Measurements from ENCODE around the gene ETFDH.

Gene ETFDH

DNA sequence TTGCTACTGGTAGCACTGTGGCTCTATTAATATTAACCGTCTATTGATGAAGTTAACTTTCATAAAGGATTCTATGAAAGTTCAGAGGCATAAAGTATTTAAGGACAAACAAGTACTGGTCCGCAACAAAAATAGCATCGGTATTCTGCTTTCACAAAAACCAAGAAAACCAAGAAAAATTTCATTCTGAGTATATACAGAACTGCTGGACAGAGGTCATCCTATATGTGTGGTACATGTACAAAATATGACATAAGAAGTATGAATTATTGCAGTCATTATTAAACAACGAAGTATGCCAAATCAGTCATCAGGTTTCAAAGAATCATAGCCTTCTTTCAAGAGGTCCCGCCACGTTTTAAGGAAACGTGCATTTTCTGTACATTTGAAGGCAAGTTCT is 2.8 kb upstream of the ETFDH start:
- no peak for TF ChIP-seq CTCF (IDR thresholded peaks at IDR 0.05; ENCODE audit: low read length)
- no peak for TF ChIP-seq EZH2phosphoT487 (IDR thresholded peaks at IDR 0.05; ENCODE audit: low read length)
- no peak for TF ChIP-seq EZH2 (optimal IDR thresholded peaks at IDR 0.05; ENCODE audit: low read depth, low read length)
- H3K4me1 ChIP-seq (ENCODE audit: low read length): 0 out of 2 replicates have a peak, but pooled peaks cover 9% of the 10 kb centered on the region
- no peak overlapping the region for H3K9ac ChIP-seq (ENCODE audit: low read length)
- H3K27ac ChIP-seq (ENCODE audit: low read length): no peak overlapping the region
- no peaks in the 10 kb centered on the region for H3K9me3 ChIP-seq (replicated peaks; ENCODE audit: insufficient read depth, low read length)
- H2AFZ ChIP-seq (ENCODE audit: low read length): no peak overlapping the region
- H3K36me3 ChIP-seq (replicated peaks; ENCODE audit: insufficient read depth, low read length): no peaks in the 10 kb centered on the region; the same call in 1 of the 2 replicates
- H3K79me2 ChIP-seq (ENCODE audit: low read length): peaks cover 58% of the 10 kb centered on the region
- no peaks in the 10 kb centered on the region for H3K27me3 ChIP-seq (replicated peaks; ENCODE audit: insufficient read depth, low read length)
- no peak overlapping the region for H3K4me3 ChIP-seq (ENCODE audit: low read length)
- no peak overlapping the region for H3K4me2 ChIP-seq (ENCODE audit: low read depth, low read length)
- H4K20me1 ChIP-seq (ENCODE audit: insufficient read depth, low read length): no peaks in the 10 kb centered on the region; the same call in 1 of the 2 replicates
- H3K9me2 ChIP-seq (replicated peaks; ENCODE audit: insufficient read depth, low read length): no peaks in the 10 kb centered on the region
- no peak for DNase-seq
- peaks cover 22% of the 10 kb centered on the region for H3F3A ChIP-seq (ENCODE audit: insufficient read depth, low read length)

GRCh38 chr4:158670975-158671664 is 976 bp upstream of the ETFDH start:
- Histone ChIP-seq H3K9ac (ENCODE audit: low read length) (peak overlapping the region; percentile 85), H3K4me2 (ENCODE audit: low read depth, low read length) (peak overlapping the region; percentile 68), H2AFZ (ENCODE audit: low read length) (peak overlapping the region; percentile 88), H3K27me3 (replicated peaks; ENCODE audit: insufficient read depth, low read length) (no peaks in the 10 kb centered on the region), H3K4me3 (ENCODE audit: low read length) (peak overlapping the region; percentile 88), H3F3A (ENCODE audit: insufficient read depth, low read length) (peaks cover 22% of the 10 kb centered on the region), H3K9me2 (replicated peaks; ENCODE audit: insufficient read depth, low read length) (no peaks in the 10 kb centered on the region), H3K79me2 (ENCODE audit: low read length) (peaks cover 62% of the 10 kb centered on the region), H3K4me1 (ENCODE audit: low read length) (0 out of 2 replicates have a peak, but pooled peaks cover 9% of the 10 kb centered on the region), H3K36me3 (replicated peaks; ENCODE audit: insufficient read depth, low read length) (no peaks in the 10 kb centered on the region; the same call in 1 of the 2 replicates), H3K9me3 (replicated peaks; ENCODE audit: insufficient read depth, low read length) (no peaks in the 10 kb centered on the region), H3K27ac (ENCODE audit: low read length) (peak overlapping the region; percentile 90), H4K20me1 (ENCODE audit: insufficient read depth, low read length) (no peaks in the 10 kb centered on the region; the same call in 1 of the 2 replicates)
- DNase-seq: peak; percentile 70
- TF ChIP-seq EZH2phosphoT487 (IDR thresholded peaks at IDR 0.05; ENCODE audit: low read length) (no peak), CTCF (IDR thresholded peaks at IDR 0.05; ENCODE audit: low read length) (no peak), EZH2 (optimal IDR thresholded peaks at IDR 0.05; ENCODE audit: low read depth, low read length) (no peak)

DNA sequence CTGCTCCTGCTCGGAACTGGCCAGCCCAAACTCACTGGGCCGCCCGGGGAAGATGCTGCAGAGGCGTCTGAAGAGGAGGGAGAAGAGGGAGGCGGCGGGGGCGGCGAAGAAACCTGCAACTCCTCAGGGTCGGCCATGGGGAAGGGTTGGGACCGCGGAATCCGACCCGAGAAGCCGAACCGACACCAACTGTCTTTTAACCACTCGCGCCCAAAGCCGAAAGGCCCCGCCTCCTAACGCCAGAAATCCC is 506 bp upstream of the ETFDH start, which contains the start of gene C4orf46:
C4orf46 (minus strand) TSS at position 223 of the 250 bp plus-strand sequence; CDS start at position 137, 86 bp downstream.
- H2AFZ ChIP-seq (ENCODE audit: low read length): peak within 1 kb of the TSS; percentile 91
- H3K79me2 ChIP-seq (ENCODE audit: low read length): peaks cover 61% of the 10 kb centered on the region
- peak within 1 kb of the TSS; percentile 88 for H3K4me3 ChIP-seq (ENCODE audit: low read length)

More for the DNA sequence above, 506 bp upstream of the ETFDH start, which contains the start of gene C4orf46:
- Histone ChIP-seq H3K9ac (ENCODE audit: low read length) (peak within 1 kb of the TSS; percentile 85), H4K20me1 (ENCODE audit: insufficient read depth, low read length) (no peaks in the 10 kb centered on the region; the same call in 1 of the 2 replicates), H3K4me1 (ENCODE audit: low read length) (0 out of 2 replicates have a peak, but pooled peaks cover 9% of the 10 kb centered on the region), H3K9me2 (replicated peaks; ENCODE audit: insufficient read depth, low read length) (no peaks in the 10 kb centered on the region), H3K36me3 (replicated peaks; ENCODE audit: insufficient read depth, low read length) (no peaks in the 10 kb centered on the region; the same call in 1 of the 2 replicates), H3K27me3 (replicated peaks; ENCODE audit: insufficient read depth, low read length) (no peaks in the 10 kb centered on the region), H3K27ac (ENCODE audit: low read length) (peak within 1 kb of the TSS; percentile 90), H3K4me2 (ENCODE audit: low read depth, low read length) (peak within 1 kb of the TSS; percentile 92), H3K9me3 (replicated peaks; ENCODE audit: insufficient read depth, low read length) (no peaks in the 10 kb centered on the region), H3F3A (ENCODE audit: insufficient read depth, low read length) (peaks cover 22% of the 10 kb centered on the region)
- TF ChIP-seq CTCF (IDR thresholded peaks at IDR 0.05; ENCODE audit: low read length): no peak
- TF ChIP-seq EZH2 (optimal IDR thresholded peaks at IDR 0.05; ENCODE audit: low read depth, low read length): no peak
- no peak for TF ChIP-seq EZH2phosphoT487 (IDR thresholded peaks at IDR 0.05; ENCODE audit: low read length)
- no peak for DNase-seq
